Colonic mucosa (tissue), 4 donors: ENCODE data around the gene IL18. TPM values are rescaled to one million over a fixed set of nuclear protein-coding genes. Genes with fewer than 3 reads are reported as not detected.
A peak's percentile ranks its signal among the peaks of the same experiment; 100 is the strongest.
"Not testable (repeated sequence)": the region's sequence is repeated elsewhere in the genome, so short reads cannot be mapped to it uniquely, and the experiment has no call there.

ENCODE experiments used
- DNase-seq: peaks from one replicate; pipeline ENCODE4 v3.0.0-alpha.2; 2020
- H3K27ac ChIP-seq: fragments of 200-600 bp; one replicate; pipeline ENCODE4 v1.8.0; 2021
- H3K27me3 ChIP-seq: fragments of 200-600 bp; one replicate; pipeline ENCODE4 v1.8.0; 2021
- H3K36me3 ChIP-seq: fragments of 200-600 bp; one replicate; pipeline ENCODE4 v1.8.0; 2021
- H3K4me1 ChIP-seq: fragments of 200-600 bp; one replicate; pipeline ENCODE4 v1.8.0; 2021; ENCODE audit warnings: mild to moderate bottlenecking
- H3K4me3 ChIP-seq: fragments of 200-600 bp; one replicate; pipeline ENCODE4 v1.8.0; 2021
- H3K9ac ChIP-seq, 2 donors: one replicate each; pipeline ENCODE4 v1.7.0; 2013; ENCODE audit warnings: control low read depth in 2 of 2, low read depth in 2 of 2, low read length in 2 of 2
- H3K9me3 ChIP-seq: fragments of 200-600 bp; one replicate; pipeline ENCODE4 v1.8.0; 2021
- intact Hi-C: fragments of 100-400 bp; cut with DNase I; formaldehyde crosslinking; loops from one replicate; pipeline ENCODE4 v1.14.1; 2022
- total RNA-seq, 2 donors: library from RNA; stranded (reverse); fragmentation: NEBNext Ultra II Directional in 1 of 2; extraction: Animal tissue kit (Norgen Biotek cat#: 25700) in 1 of 2; gene quantifications; one replicate each; pipeline ENCODE4 v1.2.1, GENCODE V29; 2021
- TF ChIP-seq, protein P1 (sequence below): fragments of 200-600 bp; IDR thresholded peaks from one replicate; pipeline ENCODE4 v1.8.0; 2022; ENCODE audit warnings: antibody characterized with exemption, mild to moderate bottlenecking
- donor health status: healthy.
- donor health status: DM: no; HTN: no; CAD: no.
- donor health status: DM: no; HTN: no; CAD: no.

IL18 gene
- total RNA-seq, 2 donors from 2014 or later = 42.3 to 63.4 TPM

DNA sequence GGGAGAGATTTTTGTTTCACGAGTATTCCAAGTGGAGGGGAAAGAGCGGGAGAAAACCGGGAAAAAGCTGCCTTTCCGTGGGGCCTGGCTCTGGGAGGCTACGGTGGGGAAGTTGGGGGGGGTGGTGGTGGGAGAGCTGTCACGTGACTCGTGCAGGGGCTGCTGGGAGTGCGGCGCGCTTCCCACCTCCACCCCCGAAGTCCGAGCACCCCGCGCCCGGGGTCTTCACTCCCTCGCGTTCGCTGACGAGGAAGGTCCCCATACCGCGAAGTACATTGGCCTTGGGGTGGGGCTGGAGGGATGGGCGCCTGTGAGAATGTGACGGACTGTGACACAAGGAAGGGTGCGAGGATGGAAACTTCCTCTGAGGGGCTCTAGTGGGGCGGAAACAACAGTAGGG is 3.3 kb upstream of the IL18 start, which contains the start of gene TEX12:
TEX12 (plus strand) TSS at position 228 of the 400 bp plus-strand sequence. CDS start 1,897 bp downstream, outside the sequence.
- H3K9ac ChIP-seq = peak within 1 kb of the TSS in 1 of 2 donors; percentile 2
- intact Hi-C loops = no loop called here
- H3K4me1 ChIP-seq = peaks cover 7% of the 10 kb centered on the region
- H3K27me3 ChIP-seq = no peaks in the 10 kb centered on the region
- peak within 1 kb of the TSS; percentile 34 for H3K27ac ChIP-seq
- H3K9me3 ChIP-seq = no peaks in the 10 kb centered on the region
- no peak for DNase-seq
- no peaks in the 10 kb centered on the region for H3K36me3 ChIP-seq
- H3K4me3 ChIP-seq = no peak within 1 kb of the TSS
- TF ChIP-seq, protein P1, sequence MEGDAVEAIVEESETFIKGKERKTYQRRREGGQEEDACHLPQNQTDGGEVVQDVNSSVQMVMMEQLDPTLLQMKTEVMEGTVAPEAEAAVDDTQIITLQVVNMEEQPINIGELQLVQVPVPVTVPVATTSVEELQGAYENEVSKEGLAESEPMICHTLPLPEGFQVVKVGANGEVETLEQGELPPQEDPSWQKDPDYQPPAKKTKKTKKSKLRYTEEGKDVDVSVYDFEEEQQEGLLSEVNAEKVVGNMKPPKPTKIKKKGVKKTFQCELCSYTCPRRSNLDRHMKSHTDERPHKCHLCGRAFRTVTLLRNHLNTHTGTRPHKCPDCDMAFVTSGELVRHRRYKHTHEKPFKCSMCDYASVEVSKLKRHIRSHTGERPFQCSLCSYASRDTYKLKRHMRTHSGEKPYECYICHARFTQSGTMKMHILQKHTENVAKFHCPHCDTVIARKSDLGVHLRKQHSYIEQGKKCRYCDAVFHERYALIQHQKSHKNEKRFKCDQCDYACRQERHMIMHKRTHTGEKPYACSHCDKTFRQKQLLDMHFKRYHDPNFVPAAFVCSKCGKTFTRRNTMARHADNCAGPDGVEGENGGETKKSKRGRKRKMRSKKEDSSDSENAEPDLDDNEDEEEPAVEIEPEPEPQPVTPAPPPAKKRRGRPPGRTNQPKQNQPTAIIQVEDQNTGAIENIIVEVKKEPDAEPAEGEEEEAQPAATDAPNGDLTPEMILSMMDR = no peak

DNA sequence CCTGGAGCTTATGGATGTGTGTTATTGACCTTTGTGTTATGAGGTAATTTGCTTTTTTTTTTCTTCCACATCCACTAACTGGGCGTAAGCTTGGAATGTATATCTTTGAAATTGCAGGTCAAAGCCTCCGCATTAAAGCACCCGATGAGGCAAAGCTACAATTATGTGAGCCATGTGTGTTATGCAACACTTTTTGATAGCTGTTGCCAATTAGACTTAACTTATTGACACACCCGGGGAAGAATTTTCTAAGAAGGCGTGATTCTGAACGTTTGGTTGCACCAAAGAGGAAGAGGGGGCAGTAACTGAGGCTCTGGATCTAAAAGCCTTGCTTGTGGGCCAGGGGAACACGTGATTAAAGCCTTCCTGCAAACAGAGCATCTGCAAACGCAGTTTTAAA is 2.7 kb upstream of the IL18 start:
- H3K4me1 ChIP-seq = peaks cover 7% of the 10 kb centered on the region
- DNase-seq = peak; percentile 62
- H3K27me3 ChIP-seq = no peaks in the 10 kb centered on the region
- intact Hi-C loops = no loop called here
- no peak overlapping the region for H3K4me3 ChIP-seq
- peak overlapping the region in 1 of 2 donors; percentile 2 for H3K9ac ChIP-seq
- no peaks in the 10 kb centered on the region for H3K36me3 ChIP-seq
- peak overlapping the region; percentile 34 for H3K27ac ChIP-seq
- no peaks in the 10 kb centered on the region for H3K9me3 ChIP-seq
- TF ChIP-seq, protein P1 = no peak

DNA sequence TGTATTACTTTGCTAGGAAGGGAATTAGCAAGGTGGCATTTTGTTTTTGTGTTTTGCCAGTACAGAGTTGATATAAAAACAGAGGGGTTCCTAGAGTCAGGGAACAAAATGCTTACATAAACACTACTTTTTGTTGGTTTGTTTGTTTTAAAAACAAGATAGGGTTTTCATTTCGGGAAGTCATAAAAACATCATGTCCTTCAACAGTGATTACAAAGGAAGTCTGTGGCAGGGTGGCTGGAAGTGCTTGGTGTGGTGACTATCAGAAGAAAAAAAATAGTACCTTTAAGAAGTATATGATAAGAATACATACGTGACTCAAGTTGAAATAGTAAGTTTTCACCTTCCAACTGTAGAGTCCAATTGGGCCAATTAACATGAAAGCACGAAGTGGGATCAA is 1.2 kb upstream of the IL18 start:
- intact Hi-C loops = no loop called here
- H3K27ac ChIP-seq = peak overlapping the region; percentile 79
- TF ChIP-seq, protein P1 = no peak
- no peaks in the 10 kb centered on the region for H3K36me3 ChIP-seq
- DNase-seq = no peak
- no peak overlapping the region for H3K9ac ChIP-seq
- H3K27me3 ChIP-seq = no peaks in the 10 kb centered on the region
- H3K9me3 ChIP-seq = no peaks in the 10 kb centered on the region
- H3K4me1 ChIP-seq = peaks cover 7% of the 10 kb centered on the region
- no peak overlapping the region for H3K4me3 ChIP-seq

DNA sequence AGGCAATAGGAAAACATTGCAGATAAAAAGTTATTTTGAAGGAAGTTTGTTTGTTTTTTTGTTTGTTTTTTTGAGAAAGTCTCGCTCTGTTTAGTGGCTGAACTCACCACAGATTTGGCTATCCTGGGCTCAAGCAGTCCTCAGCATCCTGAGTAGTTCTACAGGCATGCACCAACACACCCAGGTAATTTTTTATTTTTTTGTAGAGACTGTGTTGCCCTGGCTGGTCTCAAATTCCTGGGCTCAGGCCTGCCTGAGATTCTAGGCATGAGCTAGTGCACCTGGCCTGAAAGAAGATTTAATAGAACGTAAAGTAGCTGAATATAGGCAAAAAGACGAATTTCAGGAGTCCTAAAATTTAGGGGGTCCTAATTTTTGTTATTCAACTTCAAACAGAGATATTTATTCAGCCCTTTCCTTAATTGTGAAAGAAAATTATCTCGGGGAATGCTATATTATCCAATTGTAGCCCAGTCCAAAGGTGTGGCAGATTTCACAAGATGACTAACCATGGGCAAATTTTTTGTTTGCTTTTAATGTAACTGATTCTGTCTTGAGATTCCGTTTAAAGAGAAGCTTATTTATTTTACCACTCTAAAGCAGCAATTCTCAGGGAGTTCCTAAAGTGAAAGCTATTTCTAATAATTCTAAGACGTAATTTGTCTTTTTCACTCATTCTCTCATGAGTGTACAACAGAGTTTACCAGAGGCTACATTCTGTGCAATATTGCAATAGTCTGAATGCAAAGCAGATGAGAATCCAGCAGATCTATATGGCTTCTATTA is 940 bp downstream of the IL18 start:
- peak overlapping the region in 1 of 2 donors; percentile 28 for H3K9ac ChIP-seq
- no peaks in the 10 kb centered on the region for H3K9me3 ChIP-seq
- H3K4me1 ChIP-seq = peaks cover 7% of the 10 kb centered on the region
- intact Hi-C loops = no loop called here
- H3K36me3 ChIP-seq = no peaks in the 10 kb centered on the region
- no peak for DNase-seq
- H3K27me3 ChIP-seq = no peaks in the 10 kb centered on the region
- H3K27ac ChIP-seq = peak overlapping the region; percentile 79
- peak overlapping the region; percentile 28 for H3K4me3 ChIP-seq
- TF ChIP-seq, protein P1 = no peak

DNA sequence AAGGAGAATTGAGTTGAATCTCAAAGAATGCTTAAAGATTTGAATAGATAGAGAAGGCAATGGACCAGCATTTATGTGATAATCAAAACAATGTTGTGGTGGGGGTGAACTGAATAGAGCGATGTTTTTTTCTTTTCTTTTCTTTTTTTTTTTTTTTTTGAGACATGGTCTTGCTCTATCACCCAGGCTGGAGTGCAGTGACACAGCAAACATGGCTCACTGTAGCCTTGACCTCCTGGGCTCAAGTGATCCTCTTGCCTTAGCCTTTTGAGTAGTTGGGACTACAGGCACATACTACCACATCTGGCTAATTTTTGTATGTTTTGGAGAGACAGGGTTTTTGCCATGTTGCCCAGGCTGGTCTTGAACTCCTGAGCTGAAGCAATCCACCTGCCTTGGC is 1.7 kb downstream of the IL18 start:
- H3K27ac ChIP-seq = peak overlapping the region; percentile 79
- intact Hi-C loops, H3K27me3 ChIP-seq, DNase-seq, H3K9ac ChIP-seq, H3K36me3 ChIP-seq, H3K4me1 ChIP-seq, H3K9me3 ChIP-seq: not testable (repeated sequence)
- H3K4me3 ChIP-seq = peak overlapping the region; percentile 28

DNA sequence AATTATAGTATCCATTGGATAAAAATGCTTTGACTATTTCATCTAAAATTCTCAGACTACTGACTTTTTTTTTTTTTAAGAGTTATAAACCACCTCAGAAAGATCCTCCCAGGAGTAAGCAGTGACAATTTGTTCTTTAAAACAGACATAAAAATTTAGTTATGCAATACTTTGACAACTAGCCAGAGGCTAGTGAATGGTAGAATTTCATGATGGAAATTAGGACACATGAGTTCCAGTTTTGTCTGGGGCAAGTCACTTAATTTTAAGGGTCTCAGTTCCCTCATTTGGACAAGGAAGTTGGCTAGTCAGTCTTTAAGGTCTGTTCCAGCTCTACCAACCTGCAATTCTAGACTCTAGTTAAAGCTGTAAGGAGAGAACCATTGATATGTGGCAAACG is 2.9 kb downstream of the IL18 start:
- TF ChIP-seq, protein P1 = no peak
- Histone ChIP-seq H3K9me3 (no peaks in the 10 kb centered on the region), H3K36me3 (no peaks in the 10 kb centered on the region), H3K9ac (no peak overlapping the region), H3K4me1 (no peaks in the 10 kb centered on the region), H3K27me3 (no peaks in the 10 kb centered on the region), H3K27ac (no peak overlapping the region), H3K4me3 (no peak overlapping the region)
- no peak for DNase-seq
- intact Hi-C loops = no loop called here
